ENCODE data around the gene ARHGAP32.
"Not testable (repeated sequence)": the region's sequence is repeated elsewhere in the genome, so short reads cannot be mapped to it uniquely, and the experiment has no call there.

The ARHGAP32 gene

GRCh38 chr11:128927108-128927461 lies 265.0 kb downstream of the ARHGAP32 start:
- no peak for DNase-seq

- no peak for DNase-seq
Measured at GRCh38 chr11:128926437-128927107, 265.6 kb downstream of the ARHGAP32 start.

- DNase-seq, result no peak
Measured at GRCh38 chr11:128926000-128926399, 266.1 kb downstream of the ARHGAP32 start.

GRCh38 chr11:128925250-128925600 lies 266.9 kb downstream of the ARHGAP32 start:
- DNase-seq, result no peak

GRCh38 chr11:128924510-128925249 lies 267.4 kb downstream of the ARHGAP32 start:
- no peak for DNase-seq

- DNase-seq, result no peak
Measured at GRCh38 chr11:128924104-128924503, 268.0 kb downstream of the ARHGAP32 start.

- no peak for DNase-seq
Measured at GRCh38 chr11:128921793-128922192, 270.3 kb downstream of the ARHGAP32 start.

GRCh38 chr11:128920666-128921065 lies 271.5 kb downstream of the ARHGAP32 start:
- no peak for DNase-seq

- not testable (repeated sequence) for DNase-seq
Measured at GRCh38 chr11:128919635-128920034, 272.5 kb downstream of the ARHGAP32 start.

GRCh38 chr11:128919216-128919615 lies 272.9 kb downstream of the ARHGAP32 start:
- no peak for DNase-seq

- DNase-seq, result no peak
Measured at GRCh38 chr11:128917144-128917724, 274.9 kb downstream of the ARHGAP32 start.

GRCh38 chr11:128916681-128917080 lies 275.4 kb downstream of the ARHGAP32 start:
- DNase-seq, result no peak

GRCh38 chr11:128916037-128916572 lies 276.0 kb downstream of the ARHGAP32 start:
- DNase-seq, result no peak

- DNase-seq, result no peak
Measured at GRCh38 chr11:128915149-128915521, 277.0 kb downstream of the ARHGAP32 start.
